Hepatocyte (in vitro differentiated cells): ENCODE data around the gene CLEC3B. TPM values are rescaled to one million over a fixed set of nuclear protein-coding genes. Genes with fewer than 3 reads are reported as not detected.

Experiments used
- DNase-seq: peaks from one replicate; pipeline ENCODE4 v3.0.0-alpha.2; 2016; ENCODE audit warnings: low spot score
- H2AFZ ChIP-seq: fragments of 200-600 bp; sonication (generic); 2 replicates; pipeline ENCODE4 v1.6.0; 2016; ENCODE audit warnings: antibody characterized with exemption, mild to moderate bottlenecking
- H3K27ac ChIP-seq: fragments of 200-600 bp; sonication (generic); 2 replicates; pipeline ENCODE4 v1.5.1; 2016; ENCODE audit warnings: mild to moderate bottlenecking
- H3K27me3 ChIP-seq: fragments of 200-600 bp; sonication (generic); 2 replicates; pipeline ENCODE4 v1.6.1; 2016
- H3K36me3 ChIP-seq: fragments of 200-600 bp; sonication (generic); replicated peaks from 2 replicates; pipeline ENCODE4 v1.5.1; 2016; ENCODE audit warnings: low read depth; ENCODE audit not compliant: insufficient read depth
- H3K4me1 ChIP-seq: fragments of 200-600 bp; sonication (generic); 2 replicates; pipeline ENCODE4 v1.5.1; 2016; ENCODE audit warnings: mild to moderate bottlenecking, moderate library complexity; ENCODE audit not compliant: insufficient read depth
- H3K4me2 ChIP-seq: fragments of 200-600 bp; sonication (generic); 2 replicates; pipeline ENCODE4 v1.6.0; 2016
- H3K4me3 ChIP-seq: fragments of 200-600 bp; sonication (generic); 2 replicates; pipeline ENCODE4 v1.5.1; 2016; ENCODE audit warnings: mild to moderate bottlenecking
- H3K79me2 ChIP-seq: fragments of 200-600 bp; sonication (generic); 2 replicates; pipeline ENCODE4 v1.6.0; 2017; ENCODE audit warnings: mild to moderate bottlenecking
- H3K9me2 ChIP-seq: fragments of 200-600 bp; sonication (generic); replicated peaks from 2 replicates; pipeline ENCODE4 v1.6.0; 2017; ENCODE audit warnings: mild to moderate bottlenecking; ENCODE audit not compliant: insufficient read depth
- H3K9me3 ChIP-seq: fragments of 200-600 bp; sonication (generic); 2 replicates; pipeline ENCODE4 v1.5.1; 2016; ENCODE audit warnings: low read depth, mild to moderate bottlenecking
- H4K20me1 ChIP-seq: fragments of 200-600 bp; sonication (generic); 2 replicates; pipeline ENCODE4 v1.6.0; 2016; ENCODE audit warnings: mild to moderate bottlenecking; ENCODE audit not compliant: insufficient read depth, poor library complexity, severe bottlenecking
- EZH2 ChIP-seq: fragments of 200-600 bp; sonication (generic); IDR thresholded peaks from 2 replicates; pipeline ENCODE4 v1.6.1; 2016; ENCODE audit warnings: antibody characterized with exemption, mild to moderate bottlenecking, borderline replicate concordance
- EZH2phosphoT487 ChIP-seq: fragments of 200-600 bp; sonication (generic); IDR thresholded peaks from one replicate; pipeline ENCODE4 v1.6.1; 2018; ENCODE audit warnings: antibody characterized with exemption, mild to moderate bottlenecking, low read depth, moderate library complexity; ENCODE audit not compliant: unreplicated experiment, severe bottlenecking
- WGBS: methylation state at CpG from one replicate; pipeline ENCODE4 v1.1.6; 2016; ENCODE audit warnings: low lambda C conversion rate; ENCODE audit errors: missing lambda C conversion rate; 5-methylcytosine and 5-hydroxymethylcytosine counted together
- polyA plus RNA-seq: library from polyadenylated mRNA; unstranded; fragments of >200 nt; fragmentation: Nextera tagmentation; extraction: Ambion mirVana; gene quantifications from 2 replicates; pipeline ENCODE4 v1.2.1, GENCODE V29; 2016
- total RNA-seq: library from RNA; depleted of rRNA; stranded (reverse); fragments of >200 nt; gene quantifications from 2 replicates; pipeline ENCODE4 v1.2.3, GENCODE V29; 2014
- TF ChIP-seq, protein P1 (sequence below): fragments of 200-600 bp; sonication (generic); IDR thresholded peaks from 2 replicates; pipeline ENCODE4 v1.5.1; 2016; ENCODE audit warnings: antibody characterized with exemption, mild to moderate bottlenecking; ENCODE audit not compliant: poor library complexity

CLEC3B gene
- total and polyA plus RNA-seq, 2 experiments from 2014 or later: 1.3 to 1.7 TPM

DNA sequence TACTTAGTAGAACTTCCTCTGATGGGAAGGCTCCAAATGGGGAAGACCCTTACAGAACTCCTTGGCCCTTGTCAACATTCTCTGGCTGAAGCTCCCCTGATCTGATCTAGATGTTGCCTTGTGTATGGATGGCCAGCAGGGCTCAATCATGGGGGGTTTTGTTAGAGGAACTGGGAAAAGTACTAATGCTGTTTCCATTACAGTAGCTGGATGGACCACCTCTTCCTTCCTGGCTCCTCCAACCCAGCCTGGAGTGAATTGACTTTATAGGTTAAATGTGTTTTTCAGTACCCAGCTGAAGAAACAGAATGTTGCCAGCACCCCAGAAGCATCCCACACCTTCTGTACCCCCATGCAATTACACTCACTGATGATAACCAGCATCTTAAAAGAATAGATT is 22.7 kb upstream of the CLEC3B start:
- no peak overlapping the region for H3K27ac ChIP-seq
- no peaks in the 10 kb centered on the region for H3K27me3 ChIP-seq
- H3K9me3 ChIP-seq: peaks cover 3% of the 10 kb centered on the region
- H3K36me3 ChIP-seq: peaks cover 7% of the 10 kb centered on the region
- H3K4me1 ChIP-seq: no peaks in the 10 kb centered on the region
- H3K79me2 ChIP-seq: peaks cover 4% of the 10 kb centered on the region
- TF ChIP-seq EZH2 (no peak), EZH2phosphoT487 (no peak)
- TF ChIP-seq, protein P1, sequence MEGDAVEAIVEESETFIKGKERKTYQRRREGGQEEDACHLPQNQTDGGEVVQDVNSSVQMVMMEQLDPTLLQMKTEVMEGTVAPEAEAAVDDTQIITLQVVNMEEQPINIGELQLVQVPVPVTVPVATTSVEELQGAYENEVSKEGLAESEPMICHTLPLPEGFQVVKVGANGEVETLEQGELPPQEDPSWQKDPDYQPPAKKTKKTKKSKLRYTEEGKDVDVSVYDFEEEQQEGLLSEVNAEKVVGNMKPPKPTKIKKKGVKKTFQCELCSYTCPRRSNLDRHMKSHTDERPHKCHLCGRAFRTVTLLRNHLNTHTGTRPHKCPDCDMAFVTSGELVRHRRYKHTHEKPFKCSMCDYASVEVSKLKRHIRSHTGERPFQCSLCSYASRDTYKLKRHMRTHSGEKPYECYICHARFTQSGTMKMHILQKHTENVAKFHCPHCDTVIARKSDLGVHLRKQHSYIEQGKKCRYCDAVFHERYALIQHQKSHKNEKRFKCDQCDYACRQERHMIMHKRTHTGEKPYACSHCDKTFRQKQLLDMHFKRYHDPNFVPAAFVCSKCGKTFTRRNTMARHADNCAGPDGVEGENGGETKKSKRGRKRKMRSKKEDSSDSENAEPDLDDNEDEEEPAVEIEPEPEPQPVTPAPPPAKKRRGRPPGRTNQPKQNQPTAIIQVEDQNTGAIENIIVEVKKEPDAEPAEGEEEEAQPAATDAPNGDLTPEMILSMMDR: no peak
- no peak overlapping the region for H2AFZ ChIP-seq
- no peak overlapping the region for H3K4me2 ChIP-seq
- H4K20me1 ChIP-seq: no peaks in the 10 kb centered on the region
- DNase-seq: no peak
- no peaks in the 10 kb centered on the region for H3K9me2 ChIP-seq
- H3K4me3 ChIP-seq: no peak overlapping the region

DNA sequence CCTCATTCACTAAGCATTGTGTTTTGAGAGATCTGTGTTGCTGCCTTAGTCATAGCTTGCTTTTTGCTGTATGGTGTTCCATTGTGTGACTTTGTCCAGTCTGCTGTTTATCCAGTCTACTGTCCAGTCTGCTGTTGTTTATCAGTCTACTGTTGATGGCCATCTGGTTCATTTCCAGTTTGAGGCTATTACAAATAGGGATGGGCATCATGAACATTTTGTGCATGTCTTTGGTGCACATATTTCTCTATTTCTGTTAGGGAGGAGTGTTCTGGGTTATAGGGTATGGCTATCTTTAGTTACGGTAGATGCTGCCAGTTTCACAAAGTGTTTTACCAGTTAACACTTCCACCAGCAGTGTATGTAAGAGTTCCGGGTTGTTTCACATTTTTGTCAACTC is 22.2 kb upstream of the CLEC3B start:
- no peak for DNase-seq
- Histone ChIP-seq H2AFZ (no peak overlapping the region), H3K27ac (no peak overlapping the region), H3K4me2 (no peak overlapping the region), H3K9me2 (no peaks in the 10 kb centered on the region), H3K79me2 (peaks cover 4% of the 10 kb centered on the region), H3K9me3 (peaks cover 3% of the 10 kb centered on the region), H4K20me1 (no peaks in the 10 kb centered on the region), H3K4me3 (no peak overlapping the region), H3K36me3 (peaks cover 7% of the 10 kb centered on the region), H3K27me3 (no peaks in the 10 kb centered on the region), H3K4me1 (no peaks in the 10 kb centered on the region)
- TF ChIP-seq, protein P1: no peak
- TF ChIP-seq EZH2 (no peak), EZH2phosphoT487 (no peak)
- WGBS: 96% methylated on average over 2 of the region's 2 CpGs

DNA sequence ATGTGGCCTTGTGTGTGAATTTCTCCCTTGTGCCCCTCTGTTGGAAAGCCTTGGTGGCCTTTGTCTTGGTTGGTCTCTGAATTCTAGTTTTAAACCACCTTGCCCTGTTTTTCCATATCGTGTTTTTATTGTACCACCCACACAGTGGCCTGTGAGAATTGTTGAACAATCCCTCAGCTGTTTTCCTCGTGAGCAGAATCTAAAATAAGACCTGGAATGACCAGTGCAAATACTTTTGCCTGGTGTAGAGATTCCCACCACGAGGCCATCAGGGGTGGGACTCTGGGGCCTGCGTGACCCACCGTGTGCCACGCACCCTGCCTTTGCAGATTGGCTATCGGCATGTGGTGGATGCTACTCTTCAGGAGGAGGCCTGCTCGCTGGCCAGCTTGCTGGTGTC is 19.0 kb upstream of the CLEC3B start:
- no peak overlapping the region for H2AFZ ChIP-seq
- no peaks in the 10 kb centered on the region for H3K27me3 ChIP-seq
- peaks cover 7% of the 10 kb centered on the region for H3K36me3 ChIP-seq
- no peak overlapping the region for H3K27ac ChIP-seq
- H3K4me3 ChIP-seq: no peak overlapping the region
- H3K4me1 ChIP-seq: peaks cover 3% of the 10 kb centered on the region
- no peak overlapping the region for H3K4me2 ChIP-seq
- no peaks in the 10 kb centered on the region for H3K9me2 ChIP-seq
- no peaks in the 10 kb centered on the region for H4K20me1 ChIP-seq
- WGBS: 95% methylated on average over 8 of the region's 8 CpGs
- no peak for DNase-seq
- peaks cover 3% of the 10 kb centered on the region for H3K9me3 ChIP-seq
- TF ChIP-seq EZH2 (no peak), EZH2phosphoT487 (no peak)
- TF ChIP-seq, protein P1: no peak
- no peaks in the 10 kb centered on the region for H3K79me2 ChIP-seq

DNA sequence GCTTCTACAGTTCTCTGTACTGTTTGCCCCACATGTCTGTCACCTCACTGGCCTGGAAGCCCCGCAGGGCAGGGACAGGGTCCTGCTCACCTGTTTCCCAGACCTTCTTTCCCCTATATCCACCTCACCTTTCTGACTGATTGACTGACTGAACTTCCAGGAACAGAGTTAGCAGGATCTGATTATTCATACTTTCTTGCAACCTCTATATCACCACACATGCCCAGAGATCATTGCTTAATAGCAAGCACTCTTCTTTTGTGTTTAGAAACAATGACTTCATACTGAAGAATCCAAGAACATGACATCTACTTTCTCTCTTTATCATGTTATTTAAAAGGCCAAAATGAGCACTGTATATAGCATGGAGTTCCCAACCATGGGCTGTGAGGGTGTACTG is 18.0 kb upstream of the CLEC3B start:
- H3K4me2 ChIP-seq: no peak overlapping the region

More for the DNA sequence above, 18.0 kb upstream of the CLEC3B start:
- Histone ChIP-seq H3K27ac (no peak overlapping the region), H3K9me3 (peaks cover 3% of the 10 kb centered on the region), H3K79me2 (no peaks in the 10 kb centered on the region), H3K4me1 (peaks cover 8% of the 10 kb centered on the region), H3K36me3 (peaks cover 7% of the 10 kb centered on the region), H3K4me3 (no peak overlapping the region), H3K9me2 (no peaks in the 10 kb centered on the region), H4K20me1 (no peaks in the 10 kb centered on the region), H2AFZ (no peak overlapping the region), H3K27me3 (no peaks in the 10 kb centered on the region)
- DNase-seq: no peak
- TF ChIP-seq EZH2phosphoT487 (no peak), EZH2 (no peak)
- 100% methylated on average over 1 of the region's 1 CpG for whole genome bisulfite sequencing
